H1 (cell line): ENCODE results near the gene ITGB2. TPM values are rescaled to one million over a fixed set of nuclear protein-coding genes. Genes with fewer than 3 reads are reported as not detected.

Source experiments
- CTCF ChIA-PET: fragments of 300-600 bp; sonication (Branson Sonifier 250); formaldehyde crosslinking; loops from one replicate; lab custom pipeline; 2021; ENCODE audit not compliant: partially characterized antibody; lab: Charles Lee
- POLR2A ChIA-PET: fragments of 300-600 bp; sonication (Branson Sonifier 250); formaldehyde crosslinking; loops from one replicate; lab custom pipeline; 2021; ENCODE audit warnings: inconsistent platforms; ENCODE audit not compliant: partially characterized antibody; lab: Charles Lee
- DNase-seq, 2 experiments: peaks; one replicate each; pipeline versions ENCODE4 v3.0.0 to v3.0.0-alpha.2; 2010 to 2022; ENCODE audit warnings: low spot score in 2 of 2, low read depth in 1 of 2, mixed read lengths in 1 of 2
- FAIRE-seq: peaks from 2 replicates; lab custom pipeline; 2011; peaks lifted over from hg19 to GRCh38; lab: Jason Lieb, UNC
- H2AFZ ChIP-seq: 2 replicates; pipeline ENCODE4 v1.8.1; 2012; ENCODE audit warnings: low read length, inconsistent platforms
- H2AK5ac ChIP-seq: 2 replicates; pipeline ENCODE4 v1.6.1; 2013; ENCODE audit warnings: low read depth, low read length
- H2BK120ac ChIP-seq: replicated peaks from 2 replicates; pipeline ENCODE3; 2013; ENCODE audit warnings: low read depth, low read length, inconsistent platforms
- H2BK12ac ChIP-seq: 2 replicates; pipeline ENCODE4 v1.6.1; 2013; ENCODE audit warnings: low read depth, low read length
- H2BK15ac ChIP-seq: 2 replicates; pipeline ENCODE4 v1.6.1; 2013; ENCODE audit warnings: low read length
- H2BK20ac ChIP-seq: 2 replicates; pipeline ENCODE4 v1.6.1; 2013; ENCODE audit warnings: low read length
- H2BK5ac ChIP-seq: 2 replicates; pipeline ENCODE4 v1.6.1; 2013; ENCODE audit warnings: low read depth, low read length
- H3K14ac ChIP-seq: 2 replicates; pipeline ENCODE4 v1.6.1; 2013; ENCODE audit warnings: inconsistent platforms; ENCODE audit not compliant: insufficient read length
- H3K18ac ChIP-seq: 2 replicates; pipeline ENCODE4 v1.6.1; 2013; ENCODE audit warnings: low read length; ENCODE audit errors: extremely low read depth
- H3K23ac ChIP-seq: 2 replicates; pipeline ENCODE4 v1.6.1; 2013; ENCODE audit warnings: inconsistent platforms; ENCODE audit not compliant: insufficient read length
- H3K23me2 ChIP-seq: 2 replicates; pipeline ENCODE4 v1.6.1; 2013; ENCODE audit warnings: low read depth, low read length
- H3K27ac ChIP-seq: 2 replicates; pipeline ENCODE4 v1.6.1; 2011; ENCODE audit warnings: low read depth, low read length, inconsistent platforms
- H3K27me3 ChIP-seq, 4 experiments: replicated peaks in 1 of 4; 1 replicate in 1 of 4; 2 replicates in 3 of 4; pipeline versions ENCODE4 v1.6.1 to v1.8.1; 2011 to 2013; ENCODE audit warnings: low read length in 3 of 4, mild to moderate bottlenecking in 3 of 4, inconsistent platforms in 2 of 4, mixed read lengths in 2 of 4, moderate library complexity in 1 of 4; ENCODE audit not compliant: control insufficient read depth in 3 of 4, insufficient read depth in 3 of 4; ENCODE audit errors: extremely low read depth in 1 of 4
- H3K36me3 ChIP-seq, 4 experiments: 2 replicates each; pipeline versions ENCODE4 v1.6.1 to v1.8.1; 2011 to 2013; ENCODE audit warnings: mild to moderate bottlenecking in 4 of 4, low read length in 3 of 4, moderate library complexity in 2 of 4, control low read depth in 1 of 4, inconsistent platforms in 1 of 4; ENCODE audit not compliant: insufficient read depth in 4 of 4, control insufficient read depth in 2 of 4
- H3K4ac ChIP-seq: replicated peaks from 2 replicates; pipeline ENCODE3; 2013; ENCODE audit warnings: low read length, low read depth, mixed read lengths, inconsistent platforms; ENCODE audit not compliant: insufficient read length
- H3K4me1 ChIP-seq, 4 experiments: replicated peaks in 1 of 4; 1 replicate in 1 of 4; 2 replicates in 3 of 4; pipeline versions ENCODE4 v1.6.1 to v1.8.1; 2011 to 2013; ENCODE audit warnings: low read length in 3 of 4, inconsistent platforms in 2 of 4, mixed read lengths in 1 of 4; ENCODE audit not compliant: insufficient read depth in 4 of 4, control insufficient read depth in 3 of 4
- H3K4me2 ChIP-seq, 2 experiments: 2 replicates each; pipeline versions ENCODE4 v1.6.1 to v1.8.1; 2011 to 2013; ENCODE audit warnings: low read depth in 2 of 2, low read length in 2 of 2, control low read depth in 1 of 2, inconsistent platforms in 1 of 2, mild to moderate bottlenecking in 1 of 2; ENCODE audit not compliant: insufficient read depth in 1 of 2
- H3K4me3 ChIP-seq, 4 experiments: fragments of 200-600, 300-600 bp in 1 of 4; sonication (generic), shearing (Covaris generic), sonication (Bioruptor Twin) in 1 of 4; 2 replicates each; pipeline versions ENCODE4 v1.5.1 to v1.8.1; 2011 to 2016; ENCODE audit warnings: low read length in 4 of 4, low read depth in 3 of 4, control low read depth in 2 of 4, inconsistent platforms in 2 of 4, mild to moderate bottlenecking in 2 of 4, mixed read lengths in 1 of 4, moderate library complexity in 1 of 4; ENCODE audit not compliant: insufficient read depth in 2 of 4; ENCODE audit errors: extremely low read depth in 1 of 4
- H3K56ac ChIP-seq: replicated peaks from 2 replicates; pipeline ENCODE3; 2013; ENCODE audit warnings: low read depth, mild to moderate bottlenecking, mixed read lengths, low read length, inconsistent platforms; ENCODE audit not compliant: insufficient read length
- H3K79me1 ChIP-seq: 2 replicates; pipeline ENCODE4 v1.6.1; 2013; ENCODE audit warnings: low read depth, low read length, control low read depth
- H3K79me2 ChIP-seq, 2 experiments: 2 replicates each; pipeline versions ENCODE4 v1.6.1 to v1.8.1; 2012 to 2013; ENCODE audit warnings: low read length in 2 of 2, mild to moderate bottlenecking in 2 of 2, inconsistent platforms in 1 of 2; ENCODE audit not compliant: insufficient read depth in 2 of 2, control insufficient read depth in 1 of 2
- H3K9ac ChIP-seq, 4 experiments: replicated peaks in 1 of 4; 1 replicate in 1 of 4; 2 replicates in 3 of 4; pipeline versions ENCODE4 v1.6.1 to v1.8.1; 2011 to 2013; ENCODE audit warnings: low read depth in 3 of 4, low read length in 3 of 4, control low read depth in 2 of 4, mild to moderate bottlenecking in 2 of 4, moderate library complexity in 2 of 4, inconsistent platforms in 1 of 4; ENCODE audit errors: extremely low read depth in 1 of 4
- H3K9me3 ChIP-seq, 2 experiments: 2 replicates each; pipeline versions ENCODE4 v1.6.1 to v1.8.1; 2012 to 2013; ENCODE audit warnings: mild to moderate bottlenecking in 2 of 2, moderate library complexity in 2 of 2, control low read depth in 1 of 2, inconsistent platforms in 1 of 2, low read depth in 1 of 2, low read length in 1 of 2, mixed read lengths in 1 of 2; ENCODE audit not compliant: insufficient read depth in 2 of 2
- H4K20me1 ChIP-seq, 2 experiments: replicated peaks in 1 of 2; 2 replicates each; pipeline versions ENCODE3 to v1.8.1; 2011 to 2013; ENCODE audit warnings: inconsistent platforms in 2 of 2, low read length in 2 of 2, mild to moderate bottlenecking in 1 of 2; ENCODE audit not compliant: insufficient read depth in 2 of 2, control insufficient read depth in 1 of 2
- H4K5ac ChIP-seq: 2 replicates; pipeline ENCODE4 v1.6.1; 2013; ENCODE audit warnings: low read length, low read depth, mixed read lengths, inconsistent platforms; ENCODE audit not compliant: insufficient read length
- H4K8ac ChIP-seq: 2 replicates; pipeline ENCODE4 v1.8.0; 2013; ENCODE audit warnings: mild to moderate bottlenecking, moderate library complexity, low read length, inconsistent platforms; ENCODE audit not compliant: insufficient read depth; ENCODE audit errors: extremely low read depth
- H4K91ac ChIP-seq: replicated peaks from 2 replicates; pipeline ENCODE3; 2013; ENCODE audit warnings: low read length, mixed read lengths, inconsistent platforms; ENCODE audit not compliant: insufficient read length
- E2F6 ChIP-seq: IDR thresholded peaks from 2 replicates; pipeline ENCODE4 v1.6.1; 2012; ENCODE audit warnings: inconsistent platforms
- FOSL1 ChIP-seq: IDR thresholded peaks from 2 replicates; pipeline ENCODE4 v1.6.1; 2011; ENCODE audit warnings: mild to moderate bottlenecking, low read depth, low read length, moderate library complexity; ENCODE audit not compliant: insufficient read depth
- HDAC2 ChIP-seq, 2 experiments: fragments of 300-600 bp in 1 of 2; sonication (generic) in 1 of 2; IDR thresholded peaks; 2 replicates each; pipeline ENCODE4 v1.6.1; 2011 to 2012; ENCODE audit warnings: low read depth in 2 of 2, low read length in 2 of 2, mild to moderate bottlenecking in 2 of 2, moderate library complexity in 2 of 2, borderline replicate concordance in 1 of 2, inconsistent platforms in 1 of 2
- JUN ChIP-seq: IDR thresholded peaks from 2 replicates; pipeline ENCODE4 v1.6.1; 2011; ENCODE audit warnings: low read depth, mild to moderate bottlenecking, improper control_type of control experiment, low read length
- MAFK ChIP-seq: IDR thresholded peaks from 2 replicates; pipeline ENCODE4 v1.6.1; 2012; ENCODE audit warnings: low read depth, mild to moderate bottlenecking, improper control_type of control experiment, low read length
- POU5F1 ChIP-seq: IDR thresholded peaks from 2 replicates; pipeline ENCODE4 v1.6.1; 2011; ENCODE audit warnings: low read depth, mild to moderate bottlenecking, low read length, moderate library complexity
- RXRA ChIP-seq: IDR thresholded peaks from 2 replicates; pipeline ENCODE4 v1.6.1; 2011; ENCODE audit warnings: low read depth, mild to moderate bottlenecking, low read length, moderate library complexity; ENCODE audit not compliant: insufficient read depth
- TAF7 ChIP-seq: optimal IDR thresholded peaks from 2 replicates; pipeline ENCODE3; 2011; ENCODE audit warnings: low read depth, mild to moderate bottlenecking, inconsistent platforms, low read length, moderate library complexity, borderline replicate concordance
- YY1 ChIP-seq: IDR thresholded peaks from 2 replicates; pipeline ENCODE4 v1.6.1; 2011; ENCODE audit warnings: low read depth, mild to moderate bottlenecking, low read length
- WGBS, 2 experiments: shearing (Covaris generic) in 1 of 2; methylation state at CpG; one replicate each; pipeline versions ENCODE4 v1.1.6 to v1.1.7; 2013 to 2015; ENCODE audit warnings: low lambda C conversion rate in 2 of 2, mixed read lengths in 2 of 2, inconsistent platforms in 1 of 2, low coverage in 1 of 2, missing lambda C conversion rate in 1 of 2; ENCODE audit not compliant: insufficient replicate concordance in 2 of 2, insufficient coverage in 1 of 2, insufficient read length in 1 of 2; ENCODE audit errors: extremely low coverage in 1 of 2, missing lambda C conversion rate in 1 of 2; 5-methylcytosine and 5-hydroxymethylcytosine counted together
- polyA plus RNA-seq, 7 experiments: library from polyadenylated mRNA; depleted of rRNA in 3 of 7; stranded (reverse) in 5 of 7; unstranded in 2 of 7; fragments of >200 nt in 5 of 7; fragments of 200-250 nt in 2 of 7; gene quantifications; 1 replicate in 5 of 7; 2 replicates in 1 of 7; 4 replicates in 1 of 7; pipeline versions ENCODE4 v1.2.1 to v1.2.3, GENCODE V29; 2011 to 2013; ENCODE audit warnings: missing spikeins in 2 of 7, mixed read lengths in 2 of 7
- total RNA-seq: library from RNA; stranded (reverse); fragmentation: NEBNext Ultra II Directional; extraction: Animal tissue kit (Norgen Biotek cat#: 25700); gene quantifications from 2 replicates; pipeline ENCODE4 v1.2.1, GENCODE V29; 2021

Gene ITGB2
- total and polyA plus RNA-seq, 2 of the 8 experiments (the other 6 are each of a cell fraction or from before 2014, with no cell fraction given): 0.24 to 0.63 TPM

DNA sequence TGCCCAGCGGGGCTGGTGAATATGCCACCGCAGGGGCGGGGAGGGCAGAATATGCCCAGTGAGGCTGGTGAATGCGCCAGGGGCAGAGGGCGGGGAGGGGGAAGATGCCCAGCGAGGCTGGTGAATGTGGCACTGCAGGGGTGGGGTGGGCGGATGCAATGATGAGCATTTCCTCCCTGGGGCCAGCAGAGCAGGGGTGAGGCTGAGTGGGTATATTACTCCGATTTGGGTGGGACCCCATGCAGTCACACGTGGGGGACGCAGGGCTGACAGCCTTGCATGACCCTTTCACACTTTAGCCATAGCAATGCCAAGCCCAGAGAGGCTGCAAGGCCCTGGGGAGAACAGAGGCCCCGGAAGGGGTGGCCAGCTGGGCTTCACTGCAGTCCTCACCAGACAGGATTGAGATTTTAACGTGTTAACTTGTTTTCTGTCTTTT is 9.9 kb upstream of the ITGB2 start:
- H4K5ac ChIP-seq: no peak overlapping the region
- H3K9me3 ChIP-seq: no peaks in the 10 kb centered on the region
- H3K36me3 ChIP-seq: peaks cover 0 to 4% (median 0%) of the 10 kb centered on the region in 4 experiments; a peak in 1 of 8 replicates
- H2BK12ac ChIP-seq: 0 out of 2 replicates have a peak overlapping the region, but pooled peaks have one; percentile 75
- H3K4me1 ChIP-seq: peaks cover 0 to 30% (median 20%) of the 10 kb centered on the region in 4 experiments; a peak in 5 of 7 replicates
- 46% methylated on average over 8 of the region's 12 CpGs; no CpG with 5 or more reads in 1 of the 2 experiments for WGBS, 2 experiments
- H3K23me2 ChIP-seq: peaks cover 7% of the 10 kb centered on the region; the same call in 1 of the 2 replicates
- H3K4me2 ChIP-seq: peak overlapping the region; percentile 77 to 86; a peak in 3 of 4 replicates
- H3K79me2 ChIP-seq: no peaks in the 10 kb centered on the region
- DNase-seq (no peak), FAIRE-seq (no peak)
- no peak overlapping the region for H2BK120ac ChIP-seq
- H3K23ac ChIP-seq: no peak overlapping the region
- no peak overlapping the region for H2BK5ac ChIP-seq
- H3K56ac ChIP-seq: no peak overlapping the region
- POLR2A ChIA-PET: interaction anchor here (0.9 to 2.4 kb wide), 4 partner anchors 9 to 144 kb away, joined by 3 to 7 read pairs (median 4); partner anchors contain the start of genes ADARB1 and SLX9
- peaks cover 0 to 3% of the 10 kb centered on the region in 2 experiments for H4K20me1 ChIP-seq
- H2AK5ac ChIP-seq: no peak overlapping the region
- no peak overlapping the region for H3K14ac ChIP-seq
- H4K8ac ChIP-seq: no peak overlapping the region
- no peak for TF ChIP-seq YY1
- no peak for TF ChIP-seq E2F6
- no peak for TF ChIP-seq TAF7
- TF ChIP-seq FOSL1: no peak
- TF ChIP-seq MAFK: no peak
- TF ChIP-seq JUN: no peak
- TF ChIP-seq POU5F1: no peak
- TF ChIP-seq HDAC2 (IDR thresholded peaks at IDR 0.05; ENCODE audit: borderline replicate concordance in 1 of 2, low read depth in 2 of 2, low read length in 2 of 2): no peak
- TF ChIP-seq RXRA: no peak
- H2BK20ac ChIP-seq: no peak overlapping the region
- H3K4me3 ChIP-seq: peak overlapping the region in 1 of 4 experiments; percentile 58; a peak in 1 of 8 replicates
- CTCF ChIA-PET: interaction anchor here (1.0 to 1.5 kb wide), 2 partner anchors 17 to 131 kb away, joined by 3 read pairs; no protein-coding TSS in a partner anchor
- H3K4ac ChIP-seq: no peak overlapping the region
- H3K27me3 ChIP-seq: peaks cover 25 to 88% (median 68%) of the 10 kb centered on the region in 4 experiments
- H3K18ac ChIP-seq: no peak overlapping the region; the same call in 1 of the 2 replicates
- no peak overlapping the region for H3K9ac ChIP-seq
- no peak overlapping the region for H3K27ac ChIP-seq
- no peaks in the 10 kb centered on the region for H3K79me1 ChIP-seq
- no peak overlapping the region for H4K91ac ChIP-seq
- H2AFZ ChIP-seq: no peak overlapping the region
- no peak overlapping the region for H2BK15ac ChIP-seq
